Iris pigment epithelial cell (primary cell): ENCODE measurements around the gene HLA-DMA.
A peak's percentile ranks its signal among the peaks of the same experiment; 100 is the strongest.

Source experiments
- DNase-seq: peaks from one replicate; pipeline ENCODE4 v3.0.0-alpha.2; 2011; ENCODE audit warnings: low read depth

Gene HLA-DMA

DNA sequence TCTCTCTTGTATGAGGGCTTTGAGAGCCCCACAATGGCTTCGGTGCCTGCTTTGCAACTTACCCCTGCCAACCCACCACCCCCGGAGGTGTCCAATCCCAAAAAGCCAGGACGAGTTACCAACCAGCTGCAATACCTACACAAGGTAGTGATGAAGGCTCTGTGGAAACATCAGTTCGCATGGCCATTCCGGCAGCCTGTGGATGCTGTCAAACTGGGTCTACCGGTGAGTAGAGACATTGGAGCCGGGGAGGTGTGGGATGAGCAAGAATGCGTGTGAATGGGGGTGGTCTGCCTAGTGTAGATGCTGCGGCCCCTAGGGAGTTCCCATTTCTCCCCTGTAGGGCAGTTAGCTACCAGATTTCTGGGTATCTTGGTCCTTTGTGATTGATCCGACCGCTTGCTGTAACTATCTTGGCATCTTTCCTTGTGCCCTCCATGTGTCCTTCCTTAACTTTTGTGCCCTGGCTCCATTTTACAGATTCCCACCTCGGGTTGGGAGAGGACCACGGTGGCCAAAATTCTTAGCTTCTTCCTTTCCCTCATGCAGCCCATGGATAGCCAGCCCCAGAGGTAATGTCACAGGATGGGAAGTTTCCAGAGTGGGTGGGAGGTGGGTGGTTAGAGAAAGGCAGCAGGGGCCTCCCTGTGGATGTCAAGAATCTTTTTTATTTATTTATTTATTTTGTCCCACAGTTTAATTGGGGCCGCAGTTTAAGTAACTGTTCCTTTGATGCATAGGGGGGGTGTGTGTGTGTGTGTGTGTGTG lies 21.8 kb upstream of the HLA-DMA start:
- no peak for DNase-seq

GRCh38 chr6:32974016-32974333 lies 21.1 kb upstream of the HLA-DMA start:
- DNase-seq: peak; percentile 83

GRCh38 chr6:32973144-32974015 lies 20.5 kb upstream of the HLA-DMA start:
- DNase-seq: no peak

GRCh38 chr6:32972353-32973143 lies 19.7 kb upstream of the HLA-DMA start:
- DNase-seq: peak; percentile 41

GRCh38 chr6:32971581-32972352 lies 18.9 kb upstream of the HLA-DMA start:
- DNase-seq: peak; percentile 100

- no peak for DNase-seq
These were observed 18.3 kb upstream of the HLA-DMA start for GRCh38 chr6:32971242-32971580.

DNA sequence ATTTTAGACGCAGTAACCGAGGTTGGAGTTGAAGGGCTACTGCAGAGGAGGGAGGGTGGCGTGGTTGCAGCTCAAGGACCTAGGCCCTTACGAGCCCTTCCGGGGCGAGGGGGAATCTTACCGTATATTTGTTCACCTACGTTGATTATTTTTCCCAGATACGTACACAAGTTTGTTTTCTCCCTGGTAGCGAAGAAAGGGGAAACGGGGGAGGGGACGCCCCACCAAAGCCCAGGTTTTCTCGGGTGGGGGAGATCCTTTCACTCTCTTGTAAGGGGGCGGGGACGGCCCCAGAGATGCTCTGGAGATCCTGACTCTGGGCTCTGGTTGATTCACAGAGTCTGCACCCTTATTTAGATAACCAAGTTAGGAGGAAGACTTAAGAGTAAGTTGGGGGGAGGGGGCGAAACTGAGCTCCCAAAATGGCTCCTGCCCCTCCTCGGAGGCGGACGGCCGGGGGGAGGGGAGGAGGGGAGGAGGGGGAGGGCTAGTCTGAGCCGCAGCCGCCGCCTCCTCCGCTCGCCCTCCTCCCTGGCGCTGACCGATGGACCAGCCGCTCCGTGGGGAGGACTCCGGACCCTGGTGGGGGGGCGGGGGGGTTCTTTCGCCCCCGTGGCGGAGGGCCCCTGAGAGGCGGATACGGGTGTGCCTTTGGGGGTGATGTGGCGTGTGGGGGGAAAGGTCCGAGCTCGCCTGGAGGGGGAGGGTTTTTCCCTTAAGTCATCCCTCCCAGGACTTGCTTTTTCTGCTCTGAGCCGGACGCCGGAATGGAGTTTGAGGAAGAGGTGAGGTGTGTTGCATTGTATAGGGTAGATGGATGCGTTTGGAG lies 17.7 kb upstream of the HLA-DMA start:
- peak; percentile 92 for DNase-seq

DNA sequence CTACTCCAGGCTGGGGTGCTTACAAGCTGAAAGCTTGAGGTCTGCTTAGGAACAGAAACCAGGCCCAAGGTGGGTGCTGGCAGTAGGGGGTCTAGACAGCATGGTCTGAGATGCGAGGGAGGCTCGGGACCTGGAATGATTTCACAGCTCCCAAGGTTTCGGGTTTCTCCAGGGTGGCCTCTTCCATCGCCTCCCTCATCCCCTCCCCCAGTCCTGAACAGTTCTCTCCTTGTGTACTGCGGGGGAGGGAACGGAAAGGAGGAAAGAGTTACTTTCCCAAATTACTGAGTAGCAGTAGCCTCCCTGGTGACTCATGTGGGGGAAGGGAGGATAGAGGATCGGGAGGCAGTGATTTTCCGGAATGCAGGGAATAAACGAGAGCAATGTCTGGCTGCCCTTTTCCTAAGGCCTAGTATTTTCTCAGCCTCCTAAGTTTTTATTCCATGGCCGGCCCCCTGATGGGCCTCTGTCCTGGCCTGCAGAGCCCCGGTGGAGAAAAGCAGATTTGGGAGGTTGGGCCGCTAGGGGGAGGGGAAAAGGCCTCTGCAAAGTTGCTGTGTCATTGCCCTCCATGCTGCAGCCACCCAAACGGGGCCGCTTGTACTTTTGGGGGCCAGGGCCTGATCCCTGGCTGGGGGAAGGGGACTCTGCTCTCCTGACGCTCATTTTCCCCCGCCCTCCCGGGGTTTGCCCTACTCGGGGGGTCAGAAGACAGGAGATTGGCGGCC lies 17.0 kb upstream of the HLA-DMA start:
- peak; percentile 92 for DNase-seq

DNA sequence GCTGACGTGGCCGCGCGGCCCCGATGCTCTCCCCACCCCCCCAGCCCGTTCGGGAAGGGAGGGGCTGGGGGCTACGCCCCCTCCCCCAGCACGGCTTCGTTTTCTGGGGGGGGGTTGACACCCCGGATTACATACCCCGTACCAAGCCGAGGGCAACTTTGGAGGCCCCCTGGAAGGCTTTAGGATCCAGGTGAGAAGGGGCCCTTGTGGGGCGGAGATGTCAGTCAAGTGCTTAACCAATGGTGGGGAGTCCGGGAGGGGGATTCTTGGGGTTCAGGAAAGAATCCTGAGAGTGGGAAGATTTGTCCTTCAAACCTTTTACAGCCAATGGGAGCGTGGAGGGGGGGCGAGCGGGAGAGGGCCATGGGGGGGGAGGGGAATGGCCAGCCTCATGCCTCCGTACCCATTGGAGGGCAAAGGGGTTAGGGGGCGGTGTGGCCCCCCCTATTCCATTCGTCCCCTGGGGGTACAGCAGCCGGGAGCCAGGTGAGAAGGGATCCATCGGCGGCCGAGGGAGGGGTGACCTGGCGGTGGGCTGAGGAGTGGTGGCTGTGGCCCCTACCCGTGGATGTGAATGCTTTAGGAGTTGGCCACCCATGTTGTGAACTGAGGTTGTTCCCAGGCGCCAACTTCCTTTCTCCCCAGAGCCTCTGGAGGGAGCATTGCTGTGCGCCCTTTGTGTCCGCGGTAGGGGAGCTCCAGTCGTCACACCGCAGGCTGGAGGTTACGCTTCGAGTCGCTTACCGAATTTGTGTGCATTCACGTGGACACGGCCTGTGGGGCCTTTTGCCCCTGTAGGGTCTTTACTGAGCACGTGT lies 16.2 kb upstream of the HLA-DMA start:
- DNase-seq: peak; percentile 89

- DNase-seq: peak; percentile 95
These were observed 15.4 kb upstream of the HLA-DMA start, which contains the start of gene BRD2 for GRCh38 chr6:32968093-32968866. Gene BRD2, plus strand, starts transcription at chr6:32968594. Its CDS starts 4,305 bp downstream, at chr6:32972899.

DNA sequence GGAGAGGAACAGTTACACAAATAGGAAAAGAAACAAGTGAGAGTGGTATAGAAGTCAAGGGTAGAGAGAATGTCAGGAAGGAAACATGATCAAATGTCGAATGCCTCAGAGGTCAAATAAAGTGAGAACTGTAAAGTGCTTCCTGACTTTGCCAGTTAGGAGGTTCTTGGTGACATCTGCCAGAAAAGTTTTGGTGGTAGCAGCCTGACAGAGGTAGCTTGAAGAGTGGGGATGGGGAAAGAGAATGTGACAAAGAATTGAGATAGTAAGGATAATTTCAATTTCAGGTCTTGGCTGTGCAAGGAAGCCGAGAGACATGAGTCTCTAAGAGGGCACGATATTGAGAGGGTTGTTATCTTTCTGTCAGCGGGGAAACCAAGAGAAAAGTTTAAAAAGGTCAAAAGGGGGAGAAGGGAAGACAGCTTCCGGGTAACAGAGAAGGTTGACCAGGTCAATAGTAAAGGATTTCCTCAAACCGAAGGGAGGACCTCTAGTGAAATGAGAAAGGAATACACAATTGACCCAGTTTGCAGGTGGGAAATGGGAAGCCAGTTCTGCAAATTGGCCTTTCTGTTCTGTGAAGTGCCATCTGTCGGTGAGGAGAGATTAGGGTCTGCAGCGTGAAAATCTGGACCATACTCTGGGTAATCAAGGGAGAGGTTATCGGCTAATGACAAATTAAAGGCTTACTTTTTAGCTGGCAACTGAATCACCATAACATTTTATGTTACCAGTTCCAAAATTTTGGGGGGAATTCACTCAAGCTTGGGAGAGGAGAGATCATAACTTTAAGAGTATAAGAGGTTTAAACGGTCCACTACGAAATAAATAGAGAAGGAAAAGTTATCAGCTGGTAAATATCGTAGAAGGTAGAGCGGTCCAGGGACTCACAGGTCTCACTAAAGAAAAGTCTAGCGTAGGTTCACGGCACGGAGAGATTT lies 14.5 kb upstream of the HLA-DMA start:
- DNase-seq: peak; percentile 40

DNA sequence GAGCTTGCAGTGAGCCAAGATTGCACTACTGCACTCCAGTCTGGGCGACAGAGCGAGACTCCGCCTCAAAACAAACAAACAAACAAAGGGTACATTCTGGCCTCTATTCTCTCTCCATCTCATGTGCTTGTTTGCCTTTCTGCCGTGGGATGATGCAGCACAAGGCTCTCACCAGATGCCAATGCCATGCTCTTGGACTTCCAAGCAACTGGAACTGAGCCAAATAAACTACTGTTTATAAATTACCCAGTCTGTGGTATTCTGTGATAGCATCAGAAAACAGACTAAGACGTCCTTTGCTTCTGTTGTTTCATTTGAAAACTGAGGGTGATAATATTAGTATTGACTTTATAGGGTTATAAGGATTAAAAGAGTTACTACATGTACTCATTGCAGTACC lies 11.9 kb upstream of the HLA-DMA start:
- no peak for DNase-seq

GRCh38 chr6:32963866-32964265 lies 11.0 kb upstream of the HLA-DMA start:
- DNase-seq: no peak

GRCh38 chr6:32962213-32962826 lies 9.4 kb upstream of the HLA-DMA start:
- no peak for DNase-seq

DNA sequence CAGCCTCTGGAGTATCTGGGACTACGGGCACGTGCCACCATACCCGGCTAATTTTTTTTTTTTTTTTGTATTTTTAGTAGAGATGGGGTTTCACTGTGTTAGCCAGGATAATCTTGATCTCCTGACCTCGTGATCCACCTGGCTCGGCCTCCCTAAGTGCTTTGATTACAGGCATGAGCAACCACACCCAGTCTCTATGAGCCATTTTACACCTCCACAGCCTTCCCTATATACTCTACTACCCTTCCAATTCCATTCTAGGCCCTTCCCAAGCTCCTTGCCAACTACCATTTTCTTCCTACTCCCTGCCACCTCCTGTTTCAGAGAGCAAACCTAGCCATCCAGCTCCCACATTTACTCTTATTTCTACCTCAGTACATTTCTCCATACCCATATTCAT lies 7.7 kb upstream of the HLA-DMA start:
- no peak for DNase-seq

DNA sequence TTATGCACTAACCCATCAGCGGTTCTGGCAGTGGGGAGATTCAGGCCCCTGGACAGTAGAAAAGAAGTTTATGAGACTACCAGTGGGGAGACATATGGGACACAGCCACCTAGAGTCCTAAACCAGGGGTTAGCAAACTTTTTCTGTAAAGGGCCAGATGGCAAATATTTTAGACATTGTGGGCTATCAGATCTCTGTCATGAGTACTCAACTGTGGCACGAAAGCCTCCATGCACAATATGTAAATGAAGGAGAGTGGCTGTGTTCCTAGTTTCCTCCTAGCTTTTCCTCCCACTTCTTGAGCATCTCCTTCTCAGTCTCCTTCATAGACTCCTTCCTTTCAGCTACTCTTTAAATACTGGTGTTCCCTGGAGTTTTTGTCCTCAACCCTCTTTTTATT lies 3.3 kb upstream of the HLA-DMA start:
- no peak for DNase-seq
